Measurements from ENCODE around the gene BBS2. TPM values are rescaled to one million over a fixed set of nuclear protein-coding genes. Genes with fewer than 3 reads are reported as not detected.

BBS2 gene
- total RNA-seq, 2 donors from 2014 or later: 35.3 to 52.6 TPM

GRCh38 chr16:56558024-56558747 lies 38.4 kb upstream of the BBS2 start:
- 86 to 91% methylated on average over 6 to 8 of the region's 8 CpGs for WGBS, 2 experiments (ENCODE audit: insufficient coverage in 1 of 2, insufficient read length in 1 of 2)
- Mint-ChIP-seq H3K27ac (no peak overlapping the region), H3K4me3 (no peak overlapping the region), H3K36me3 (ENCODE audit: low read depth) (no peaks in the 10 kb centered on the region), H3K9me3 (no peaks in the 10 kb centered on the region), H3K4me1 (peaks cover 3% of the 10 kb centered on the region), H3K27me3 (ENCODE audit: insufficient read depth) (peaks cover 7% of the 10 kb centered on the region)
- no peak overlapping the region for H3K27ac ChIP-seq (ENCODE audit: low read depth, low read length)
- H3K4me3 ChIP-seq (ENCODE audit: low read length): no peak overlapping the region
- peaks cover 9% of the 10 kb centered on the region for H3K27me3 ChIP-seq (ENCODE audit: control insufficient read depth, insufficient read depth, low read length, poor library complexity, severe bottlenecking)
- no peaks in the 10 kb centered on the region for H3K4me1 ChIP-seq (ENCODE audit: control insufficient read depth, insufficient read depth, low read length)
- H3K9me3 ChIP-seq (ENCODE audit: control insufficient read depth, low read length): no peaks in the 10 kb centered on the region
- no peak for TF ChIP-seq CTCF (conservative IDR thresholded peaks at IDR 0.05)
- no peaks in the 10 kb centered on the region for H3K36me3 ChIP-seq (ENCODE audit: control insufficient read depth, insufficient read depth, low read length)
- H3K9ac ChIP-seq (ENCODE audit: extremely low read depth, low read length, poor library complexity, severe bottlenecking): no peak overlapping the region
- DNase-seq: no peak

GRCh38 chr16:56554441-56554840 lies 34.6 kb upstream of the BBS2 start:
- Histone ChIP-seq H3K9ac (ENCODE audit: extremely low read depth, low read length, poor library complexity, severe bottlenecking) (no peak overlapping the region), H3K9me3 (ENCODE audit: control insufficient read depth, low read length) (no peaks in the 10 kb centered on the region), H3K27me3 (ENCODE audit: control insufficient read depth, insufficient read depth, low read length, poor library complexity, severe bottlenecking) (peaks cover 9% of the 10 kb centered on the region), H3K4me1 (ENCODE audit: control insufficient read depth, insufficient read depth, low read length) (no peaks in the 10 kb centered on the region), H3K36me3 (ENCODE audit: control insufficient read depth, insufficient read depth, low read length) (no peaks in the 10 kb centered on the region), H3K27ac (ENCODE audit: low read depth, low read length) (no peak overlapping the region), H3K4me3 (ENCODE audit: low read length) (no peak overlapping the region)
- H3K9me3 Mint-ChIP-seq: no peaks in the 10 kb centered on the region
- no peaks in the 10 kb centered on the region for H3K36me3 Mint-ChIP-seq (ENCODE audit: low read depth)
- no peaks in the 10 kb centered on the region for H3K4me1 Mint-ChIP-seq
- no peak overlapping the region for H3K4me3 Mint-ChIP-seq
- no peak for DNase-seq
- no peak overlapping the region for H3K27ac Mint-ChIP-seq
- 92 to 95% methylated on average over 6 to 10 of the region's 10 CpGs for WGBS, 2 experiments (ENCODE audit: insufficient coverage in 1 of 2, insufficient read length in 1 of 2)
- peaks cover 7% of the 10 kb centered on the region for H3K27me3 Mint-ChIP-seq (ENCODE audit: insufficient read depth)
- TF ChIP-seq CTCF (conservative IDR thresholded peaks at IDR 0.05): no peak

GRCh38 chr16:56551796-56552738 lies 32.2 kb upstream of the BBS2 start:
- Histone ChIP-seq H3K4me3 (ENCODE audit: low read length) (no peak overlapping the region), H3K27me3 (ENCODE audit: control insufficient read depth, insufficient read depth, low read length, poor library complexity, severe bottlenecking) (no peaks in the 10 kb centered on the region), H3K9ac (ENCODE audit: extremely low read depth, low read length, poor library complexity, severe bottlenecking) (no peak overlapping the region), H3K4me1 (ENCODE audit: control insufficient read depth, insufficient read depth, low read length) (no peaks in the 10 kb centered on the region), H3K27ac (ENCODE audit: low read depth, low read length) (no peak overlapping the region), H3K36me3 (ENCODE audit: control insufficient read depth, insufficient read depth, low read length) (no peaks in the 10 kb centered on the region), H3K9me3 (ENCODE audit: control insufficient read depth, low read length) (no peaks in the 10 kb centered on the region)
- 80 to 89% methylated on average over 4 to 10 of the region's 11 CpGs for whole genome bisulfite sequencing, 2 experiments (ENCODE audit: insufficient coverage in 1 of 2, insufficient read length in 1 of 2)
- Mint-ChIP-seq H3K27ac (no peak overlapping the region), H3K27me3 (ENCODE audit: insufficient read depth) (peaks cover 7% of the 10 kb centered on the region), H3K4me3 (no peak overlapping the region), H3K9me3 (no peaks in the 10 kb centered on the region), H3K36me3 (ENCODE audit: low read depth) (no peaks in the 10 kb centered on the region), H3K4me1 (peaks cover 10% of the 10 kb centered on the region)
- no peak for TF ChIP-seq CTCF (conservative IDR thresholded peaks at IDR 0.05)
- no peak for DNase-seq
